BJ (cell line): ENCODE data around the gene ACADVL. TPM values are rescaled to one million over a fixed set of nuclear protein-coding genes. Genes with fewer than 3 reads are reported as not detected.

Source experiments
- CTCF ChIA-PET: fragments of 350-600 bp; formaldehyde crosslinking; extraction: SDS; loops from one replicate; lab custom pipeline; 2021; ENCODE audit warnings: antibody characterized with exemption, inconsistent platforms; lab: Yijun Ruan, JAX
- POLR2A ChIA-PET: fragments of 300-600 bp; sonication (Branson Sonifier 250); formaldehyde crosslinking; extraction: SDS; loops from one replicate; lab custom pipeline; 2021; ENCODE audit warnings: antibody characterized with exemption; lab: Charles Lee
- DNase-seq: peaks from one replicate; pipeline ENCODE4 v3.0.0-alpha.2; 2011; ENCODE audit warnings: low read depth
- H3K27me3 ChIP-seq: 2 replicates; pipeline ENCODE4 v1.6.0; 2011; ENCODE audit warnings: low read length; ENCODE audit not compliant: control insufficient read depth, insufficient read depth
- H3K36me3 ChIP-seq: 2 replicates; pipeline ENCODE4 v1.5.1; 2011; ENCODE audit warnings: low read length; ENCODE audit not compliant: control insufficient read depth, insufficient read depth
- H3K4me3 ChIP-seq: 2 replicates; pipeline ENCODE4 v1.5.1; 2011; ENCODE audit warnings: low read depth, mild to moderate bottlenecking, control low read depth, low read length
- polyA plus RNA-seq: library from polyadenylated mRNA; depleted of rRNA; stranded (reverse); fragments of >200 nt; gene quantifications from 2 replicates; pipeline ENCODE4 v1.2.3, GENCODE V29; 2011
- TF ChIP-seq, protein P1 (sequence below): IDR thresholded peaks from 2 replicates; pipeline ENCODE4 v1.5.1; 2011; ENCODE audit warnings: low read depth, mild to moderate bottlenecking, control low read depth, inconsistent platforms, low read length, moderate library complexity; ENCODE audit not compliant: insufficient read depth

Gene ACADVL
- polyA plus RNA-seq, 1 experiment, result 517 TPM

GRCh38 chr17:7248796-7249195 lies 29.1 kb downstream of the ACADVL start:
- no peak for DNase-seq
- TF ChIP-seq, protein P1, sequence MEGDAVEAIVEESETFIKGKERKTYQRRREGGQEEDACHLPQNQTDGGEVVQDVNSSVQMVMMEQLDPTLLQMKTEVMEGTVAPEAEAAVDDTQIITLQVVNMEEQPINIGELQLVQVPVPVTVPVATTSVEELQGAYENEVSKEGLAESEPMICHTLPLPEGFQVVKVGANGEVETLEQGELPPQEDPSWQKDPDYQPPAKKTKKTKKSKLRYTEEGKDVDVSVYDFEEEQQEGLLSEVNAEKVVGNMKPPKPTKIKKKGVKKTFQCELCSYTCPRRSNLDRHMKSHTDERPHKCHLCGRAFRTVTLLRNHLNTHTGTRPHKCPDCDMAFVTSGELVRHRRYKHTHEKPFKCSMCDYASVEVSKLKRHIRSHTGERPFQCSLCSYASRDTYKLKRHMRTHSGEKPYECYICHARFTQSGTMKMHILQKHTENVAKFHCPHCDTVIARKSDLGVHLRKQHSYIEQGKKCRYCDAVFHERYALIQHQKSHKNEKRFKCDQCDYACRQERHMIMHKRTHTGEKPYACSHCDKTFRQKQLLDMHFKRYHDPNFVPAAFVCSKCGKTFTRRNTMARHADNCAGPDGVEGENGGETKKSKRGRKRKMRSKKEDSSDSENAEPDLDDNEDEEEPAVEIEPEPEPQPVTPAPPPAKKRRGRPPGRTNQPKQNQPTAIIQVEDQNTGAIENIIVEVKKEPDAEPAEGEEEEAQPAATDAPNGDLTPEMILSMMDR, result no peak
- ChIA-PET CTCF (interaction anchor here (1.0 to 2.2 kb wide), 3 partner anchors 29 to 78 kb away, joined by 4 to 8 read pairs (median 4); partner anchors contain the start of genes ACADVL and DLG4), POLR2A (no interaction called here)
- H3K4me3 ChIP-seq, result no peak overlapping the region
- peaks cover 4% of the 10 kb centered on the region; the same call in 1 of the 2 replicates for H3K36me3 ChIP-seq
- H3K27me3 ChIP-seq, result no peaks in the 10 kb centered on the region

DNA sequence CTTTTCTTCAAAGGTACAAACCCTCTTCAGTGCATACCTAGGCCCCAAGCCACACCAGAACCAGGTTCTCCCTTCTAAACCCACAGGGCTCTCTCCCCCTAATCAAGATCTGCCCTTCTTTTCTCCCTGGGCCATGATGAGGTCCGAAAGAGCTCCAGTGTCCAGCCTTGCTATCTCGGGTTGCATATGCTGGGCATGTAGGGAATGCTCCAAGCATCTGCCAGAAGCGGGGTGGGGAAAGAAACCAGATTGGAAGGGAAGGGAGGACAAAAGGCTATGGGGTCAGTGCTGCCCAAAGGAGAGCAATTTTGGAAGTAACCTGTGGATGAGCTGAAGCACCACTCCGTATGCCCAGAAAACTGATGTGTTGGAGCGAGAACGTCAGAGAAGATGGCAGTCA lies 29.5 kb downstream of the ACADVL start:
- ChIA-PET POLR2A (no interaction called here), CTCF (interaction anchor here (1.2 to 2.2 kb wide), 2 partner anchors 29 to 47 kb away, joined by 4 to 8 read pairs; partner anchors contain the start of genes ACADVL and DLG4)
- TF ChIP-seq, protein P1, result no peak
- Histone ChIP-seq H3K27me3 (no peaks in the 10 kb centered on the region), H3K4me3 (no peak overlapping the region), H3K36me3 (peaks cover 6% of the 10 kb centered on the region; the same call in 1 of the 2 replicates)
- no peak for DNase-seq

DNA sequence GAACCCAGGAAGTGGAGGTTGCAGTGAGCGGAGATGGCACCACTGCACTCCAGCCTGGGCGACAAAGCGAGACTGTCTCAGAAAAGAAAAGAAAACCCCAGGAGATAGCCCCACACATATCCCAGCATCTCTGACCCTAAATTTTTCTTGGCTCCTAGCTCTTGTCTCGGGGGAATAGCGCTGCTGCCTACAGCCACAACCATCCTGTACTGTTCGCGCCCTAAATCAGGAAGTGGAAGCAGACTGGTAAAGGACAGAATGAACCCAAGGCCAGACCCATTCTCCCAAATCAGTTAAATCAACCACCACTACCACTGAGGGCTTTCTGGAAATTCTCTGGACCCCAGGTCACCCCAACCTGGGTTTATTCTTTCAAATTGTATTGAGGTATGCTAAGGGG lies 30.1 kb downstream of the ACADVL start:
- ChIA-PET POLR2A (no interaction called here), CTCF (interaction anchor here (2.2 kb wide), 1 partner anchor 47 kb away, joined by 8 read pairs; no protein-coding TSS in a partner anchor)
- H3K4me3 ChIP-seq, result peak overlapping the region; percentile 78
- peaks cover 9% of the 10 kb centered on the region; the same call in 1 of the 2 replicates for H3K36me3 ChIP-seq
- no peak for DNase-seq
- H3K27me3 ChIP-seq, result no peaks in the 10 kb centered on the region
- TF ChIP-seq, protein P1, result no peak

GRCh38 chr17:7250695-7251627 lies 31.2 kb downstream of the ACADVL start:
- POLR2A ChIA-PET, result interaction anchor here (0.6 to 1.0 kb wide), 4 partner anchors 8 to 33 kb away, joined by 3 to 6 read pairs (median 4); partner anchors contain the start of genes ACADVL, DLG4 and GABARAP
- DNase-seq, result no peak
- TF ChIP-seq, protein P1, result no peak
- Histone ChIP-seq H3K36me3 (peaks cover 8% of the 10 kb centered on the region; the same call in 1 of the 2 replicates), H3K4me3 (peak overlapping the region; percentile 78), H3K27me3 (no peaks in the 10 kb centered on the region)
- CTCF ChIA-PET, result interaction anchor here (0.7 to 1.1 kb wide), 7 partner anchors 16 to 435 kb away, joined by 3 to 4 read pairs (median 3); partner anchors contain the start of gene DVL2

- TF ChIP-seq, protein P1, result no peak
- H3K4me3 ChIP-seq, result peak within 1 kb of the TSS; percentile 78
- H3K36me3 ChIP-seq, result peaks cover 7% of the 10 kb centered on the region; the same call in 1 of the 2 replicates
- ChIA-PET POLR2A (interaction anchor here (0.6 to 1.0 kb wide), 4 partner anchors 9 to 34 kb away, joined by 3 to 6 read pairs (median 4); partner anchors contain the start of genes ACADVL, DLG4 and GABARAP), CTCF (interaction anchor here (0.7 to 1.1 kb wide), 3 partner anchors 17 to 184 kb away, joined by 3 read pairs; partner anchors contain the start of gene DVL2)
- H3K27me3 ChIP-seq, result no peaks in the 10 kb centered on the region
- peak; percentile 98 for DNase-seq
These were observed 32.0 kb downstream of the ACADVL start, which contains the start of gene CTDNEP1 for GRCh38 chr17:7251661-7252175. Gene CTDNEP1, minus strand, starts transcription at chr17:7251734. Its CDS starts 438 bp downstream, at chr17:7251296.
